ENCODE data around the gene PDE3A.

PDE3A gene

GRCh38 chr12:20452496-20453010, 84.2 kb downstream of the PDE3A start:
- DNase-seq (ENCODE audit: low spot score), result no peak
- Histone ChIP-seq H3K9me3 (ENCODE audit: severe bottlenecking) (no peaks in the 10 kb centered on the region), H3K4me1 (ENCODE audit: insufficient read depth, poor library complexity, severe bottlenecking) (no peaks in the 10 kb centered on the region), H3K27me3 (ENCODE audit: insufficient read depth, poor library complexity, severe bottlenecking) (no peaks in the 10 kb centered on the region), H3K27ac (ENCODE audit: poor library complexity, severe bottlenecking) (no peak overlapping the region), H3K4me3 (ENCODE audit: severe bottlenecking) (no peak overlapping the region), H3K36me3 (ENCODE audit: low read depth) (no peaks in the 10 kb centered on the region)
- TF ChIP-seq CTCF (IDR thresholded peaks at IDR 0.05; ENCODE audit: poor library complexity, severe bottlenecking), result no peak
- ATAC-seq (ENCODE audit: low read depth), result no peak

- no peaks in the 10 kb centered on the region for H3K27me3 ChIP-seq (ENCODE audit: insufficient read depth, poor library complexity, severe bottlenecking)
- TF ChIP-seq CTCF (IDR thresholded peaks at IDR 0.05; ENCODE audit: poor library complexity, severe bottlenecking), result no peak
- no peaks in the 10 kb centered on the region for H3K36me3 ChIP-seq (ENCODE audit: low read depth)
- no peak overlapping the region for H3K4me3 ChIP-seq (ENCODE audit: severe bottlenecking)
- no peaks in the 10 kb centered on the region for H3K4me1 ChIP-seq (ENCODE audit: insufficient read depth, poor library complexity, severe bottlenecking)
- no peak overlapping the region for H3K27ac ChIP-seq (ENCODE audit: poor library complexity, severe bottlenecking)
- ATAC-seq (ENCODE audit: low read depth) (no peak), DNase-seq (ENCODE audit: low spot score) (no peak)
- H3K9me3 ChIP-seq (ENCODE audit: severe bottlenecking), result no peaks in the 10 kb centered on the region
These were observed 85.5 kb downstream of the PDE3A start for GRCh38 chr12:20453756-20454310.

GRCh38 chr12:20455001-20455706, 86.8 kb downstream of the PDE3A start:
- no peak for ATAC-seq (ENCODE audit: low read depth)
- Histone ChIP-seq H3K27me3 (ENCODE audit: insufficient read depth, poor library complexity, severe bottlenecking) (no peaks in the 10 kb centered on the region), H3K9me3 (ENCODE audit: severe bottlenecking) (no peaks in the 10 kb centered on the region), H3K36me3 (ENCODE audit: low read depth) (no peaks in the 10 kb centered on the region), H3K4me3 (ENCODE audit: severe bottlenecking) (no peak overlapping the region), H3K4me1 (ENCODE audit: insufficient read depth, poor library complexity, severe bottlenecking) (no peaks in the 10 kb centered on the region), H3K27ac (ENCODE audit: poor library complexity, severe bottlenecking) (no peak overlapping the region)
- TF ChIP-seq CTCF (IDR thresholded peaks at IDR 0.05; ENCODE audit: poor library complexity, severe bottlenecking), result no peak
- no peak for DNase-seq (ENCODE audit: low spot score)

GRCh38 chr12:20457582-20457981, 89.2 kb downstream of the PDE3A start:
- no peak overlapping the region for H3K27ac ChIP-seq (ENCODE audit: poor library complexity, severe bottlenecking)
- no peak for ATAC-seq (ENCODE audit: low read depth)
- H3K9me3 ChIP-seq (ENCODE audit: severe bottlenecking), result no peaks in the 10 kb centered on the region
- no peaks in the 10 kb centered on the region for H3K27me3 ChIP-seq (ENCODE audit: insufficient read depth, poor library complexity, severe bottlenecking)
- H3K4me1 ChIP-seq (ENCODE audit: insufficient read depth, poor library complexity, severe bottlenecking), result no peaks in the 10 kb centered on the region
- no peak for DNase-seq (ENCODE audit: low spot score)
- no peak overlapping the region for H3K4me3 ChIP-seq (ENCODE audit: severe bottlenecking)
- TF ChIP-seq CTCF (IDR thresholded peaks at IDR 0.05; ENCODE audit: poor library complexity, severe bottlenecking), result no peak
- H3K36me3 ChIP-seq (ENCODE audit: low read depth), result no peaks in the 10 kb centered on the region

GRCh38 chr12:20458011-20458410, 89.7 kb downstream of the PDE3A start:
- H3K4me1 ChIP-seq (ENCODE audit: insufficient read depth, poor library complexity, severe bottlenecking), result no peaks in the 10 kb centered on the region
- no peaks in the 10 kb centered on the region for H3K9me3 ChIP-seq (ENCODE audit: severe bottlenecking)
- no peaks in the 10 kb centered on the region for H3K36me3 ChIP-seq (ENCODE audit: low read depth)
- DNase-seq (ENCODE audit: low spot score) (no peak), ATAC-seq (ENCODE audit: low read depth) (no peak)
- no peak for TF ChIP-seq CTCF (IDR thresholded peaks at IDR 0.05; ENCODE audit: poor library complexity, severe bottlenecking)
- no peaks in the 10 kb centered on the region for H3K27me3 ChIP-seq (ENCODE audit: insufficient read depth, poor library complexity, severe bottlenecking)
- no peak overlapping the region for H3K4me3 ChIP-seq (ENCODE audit: severe bottlenecking)
- H3K27ac ChIP-seq (ENCODE audit: poor library complexity, severe bottlenecking), result no peak overlapping the region
